HG03442 (cell line): Measurements from ENCODE around the gene TTLL12.

Source experiments
- ATAC-seq: cut with Tn5 transposase; IDR thresholded peaks from one replicate; pipeline ENCODE4 v1.9.1; 2021; ENCODE audit warnings: mild to moderate bottlenecking, moderate library complexity; ENCODE audit not compliant: unreplicated experiment

TTLL12 gene

GRCh38 chr22:43200555-43200954, 13.6 kb upstream of the TTLL12 start:
- ATAC-seq, result no peak

GRCh38 chr22:43200031-43200430, 13.1 kb upstream of the TTLL12 start:
- ATAC-seq, result no peak

GRCh38 chr22:43199541-43199940, 12.6 kb upstream of the TTLL12 start:
- no peak for ATAC-seq

GRCh38 chr22:43198936-43199335, 12.0 kb upstream of the TTLL12 start:
- ATAC-seq, result no peak

- ATAC-seq, result no peak
Observed at GRCh38 chr22:43198126-43198525, 11.2 kb upstream of the TTLL12 start.

GRCh38 chr22:43197271-43197941, 10.5 kb upstream of the TTLL12 start:
- no peak for ATAC-seq

- no peak for ATAC-seq
Observed at GRCh38 chr22:43191831-43192230, 4.9 kb upstream of the TTLL12 start.

- ATAC-seq, result no peak
Observed at GRCh38 chr22:43188829-43189545, 2.1 kb upstream of the TTLL12 start.

GRCh38 chr22:43187171-43188099, 501 bp upstream of the TTLL12 start:
- ATAC-seq, result peak; percentile 78

- ATAC-seq, result no peak
Observed at GRCh38 chr22:43185860-43186261, 1.1 kb downstream of the TTLL12 start.

GRCh38 chr22:43183496-43184277, 3.2 kb downstream of the TTLL12 start:
- no peak for ATAC-seq

GRCh38 chr22:43182726-43183125, 4.2 kb downstream of the TTLL12 start:
- ATAC-seq, result no peak

- ATAC-seq, result no peak
Observed at GRCh38 chr22:43182118-43182517, 4.8 kb downstream of the TTLL12 start.

GRCh38 chr22:43181321-43182076, 5.4 kb downstream of the TTLL12 start:
- no peak for ATAC-seq

- ATAC-seq, result no peak
Observed at GRCh38 chr22:43180670-43181069, 6.3 kb downstream of the TTLL12 start.

GRCh38 chr22:43179911-43180195, 7.1 kb downstream of the TTLL12 start:
- no peak for ATAC-seq

- no peak for ATAC-seq
Observed at GRCh38 chr22:43179146-43179910, 7.6 kb downstream of the TTLL12 start.

GRCh38 chr22:43177479-43177878, 9.5 kb downstream of the TTLL12 start:
- ATAC-seq, result no peak

- ATAC-seq, result no peak
Observed at GRCh38 chr22:43176090-43176489, 10.8 kb downstream of the TTLL12 start.
